HCT116 (cell line): ENCODE results near the gene PNMT. TPM values are rescaled to one million over a fixed set of nuclear protein-coding genes. Genes with fewer than 3 reads are reported as not detected.

Source experiments
- ATAC-seq: fragments of 200-7000 bp; cut with Tn5 transposase; 2 replicates; pipeline ENCODE4 v1.9.1; 2020; ENCODE audit warnings: mild to moderate bottlenecking, moderate library complexity
- BruUV-seq: library from RNA; stranded (reverse); fragments of 400-500 nt; replicated peaks from 2 replicates; lab custom pipeline; 2021; lab: Mats Ljungman, UMichigan
- CTCF ChIA-PET: fragments of 300-600 bp; sonication (Branson Sonifier 250); formaldehyde crosslinking; loops from one replicate; lab custom pipeline; 2021; ENCODE audit warnings: antibody characterized with exemption; lab: Charles Lee
- POLR2A ChIA-PET: fragments of 300-600, 350-600 bp; sonication (Branson Sonifier 250); formaldehyde crosslinking; loops from one replicate; lab custom pipeline; 2021; ENCODE audit warnings: antibody characterized with exemption; lab: Charles Lee
- RAD21 ChIA-PET, 2 experiments: fragments of 300-600 bp; sonication (Branson Sonifier 250); formaldehyde crosslinking; loops; one replicate each; lab custom pipeline; 2023; ENCODE audit warnings: low total read pairs in 2 of 2; ENCODE audit not compliant: uncharacterized antibody in 2 of 2, unreplicated experiment in 2 of 2, low non-redundant PET in 1 of 2; lab: Charles Lee
- DNase-seq: peaks from one replicate; pipeline ENCODE4 v3.0.0-alpha.2; 2010; ENCODE audit warnings: low read depth, low spot score
- H2AFZ ChIP-seq: fragments of 200-600 bp; shearing (Covaris generic), sonication (generic); 2 replicates; pipeline ENCODE4 v1.6.1; 2017; ENCODE audit warnings: low read depth, mixed run types, mixed read lengths, antibody characterized with exemption, low read length; ENCODE audit not compliant: poor library complexity, severe bottlenecking
- H3K27ac ChIP-seq: 2 replicates; pipeline ENCODE4 v1.5.1; 2012; ENCODE audit warnings: low read depth, low read length
- H3K27me3 ChIP-seq: fragments of 200-600 bp; sonication (generic); 2 replicates; pipeline ENCODE4 v1.6.1; 2016; ENCODE audit warnings: mixed run types, low read length, mixed read lengths; ENCODE audit not compliant: insufficient read depth
- H3K36me3 ChIP-seq, 2 experiments: fragments of 200-500 bp in 1 of 2; fragments of 200-600 bp in 1 of 2; sonication (Bioruptor generic) in 1 of 2; sonication (generic) in 1 of 2; 2 replicates each; pipeline versions ENCODE4 v1.5.1 to v1.6.1; 2014 to 2016; ENCODE audit warnings: low read length in 2 of 2, inconsistent platforms in 1 of 2, mixed read lengths in 1 of 2, mixed run types in 1 of 2; ENCODE audit not compliant: insufficient read depth in 2 of 2, control insufficient read depth in 1 of 2
- H3K4me1 ChIP-seq, 2 experiments: fragments of 200-600 bp in 1 of 2; sonication (generic) in 1 of 2; 2 replicates each; pipeline versions ENCODE4 v1.5.1 to v1.6.1; 2012 to 2017; ENCODE audit warnings: low read length in 2 of 2, inconsistent platforms in 1 of 2, mild to moderate bottlenecking in 1 of 2, mixed read lengths in 1 of 2, mixed run types in 1 of 2, moderate library complexity in 1 of 2; ENCODE audit not compliant: insufficient read depth in 2 of 2, control insufficient read depth in 1 of 2
- H3K4me2 ChIP-seq: fragments of 200-600 bp; sonication (generic); 2 replicates; pipeline ENCODE4 v1.6.1; 2017; ENCODE audit warnings: mixed run types, low read length, mixed read lengths
- H3K4me3 ChIP-seq, 2 experiments: fragments of 200-600 bp in 1 of 2; sonication (generic) in 1 of 2; replicated peaks in 1 of 2; 2 replicates each; pipeline ENCODE4 v1.5.1; 2011 to 2016; ENCODE audit warnings: low read length in 2 of 2, control low read depth in 1 of 2, low read depth in 1 of 2, mild to moderate bottlenecking in 1 of 2, mixed read lengths in 1 of 2, mixed run types in 1 of 2
- H3K79me2 ChIP-seq: fragments of 200-600 bp; sonication (generic); 2 replicates; pipeline ENCODE4 v1.6.1; 2017; ENCODE audit warnings: mild to moderate bottlenecking, mixed run types, low read length, moderate library complexity, mixed read lengths; ENCODE audit not compliant: insufficient read depth
- H3K9ac ChIP-seq: fragments of 200-600 bp; sonication (generic); 2 replicates; pipeline ENCODE4 v1.6.1; 2016; ENCODE audit warnings: low read length, mixed read lengths
- H3K9me2 ChIP-seq: fragments of 200-600 bp; sonication (generic), shearing (Covaris generic); 2 replicates; pipeline ENCODE4 v1.6.1; 2017; ENCODE audit warnings: mixed run types, mild to moderate bottlenecking, moderate library complexity; ENCODE audit not compliant: insufficient read depth
- H3K9me3 ChIP-seq, 2 experiments: fragments of 200-500 bp in 1 of 2; fragments of 200-600 bp in 1 of 2; sonication (Bioruptor generic) in 1 of 2; sonication (generic) in 1 of 2; 2 replicates each; pipeline ENCODE4 v1.6.1; 2014 to 2017; ENCODE audit warnings: low read length in 2 of 2, mixed read lengths in 2 of 2, inconsistent platforms in 1 of 2, low read depth in 1 of 2, mild to moderate bottlenecking in 1 of 2, mixed run types in 1 of 2, moderate library complexity in 1 of 2; ENCODE audit not compliant: control insufficient read depth in 1 of 2, insufficient read depth in 1 of 2
- H4K20me1 ChIP-seq: fragments of 200-600 bp; sonication (generic), shearing (Covaris generic); 2 replicates; pipeline ENCODE4 v1.6.1; 2017; ENCODE audit warnings: mixed run types, mild to moderate bottlenecking, moderate library complexity; ENCODE audit not compliant: insufficient read depth
- CBX3 ChIP-seq: IDR thresholded peaks from 2 replicates; pipeline ENCODE4 v1.6.1; 2012; ENCODE audit warnings: low read depth
- CEBPB ChIP-seq: IDR thresholded peaks from 2 replicates; pipeline ENCODE4 v1.6.1; 2012; ENCODE audit warnings: low read depth
- JUND ChIP-seq: IDR thresholded peaks from 2 replicates; pipeline ENCODE4 v1.6.1; 2012
- POLR2AphosphoS5 ChIP-seq: IDR thresholded peaks from 2 replicates; pipeline ENCODE4 v1.6.1; 2011; ENCODE audit warnings: mild to moderate bottlenecking, low read depth, low read length, moderate library complexity
- SP1 ChIP-seq: IDR thresholded peaks from 2 replicates; pipeline ENCODE4 v1.6.1; 2012; ENCODE audit warnings: low read depth
- TCF7L2 ChIP-seq: IDR thresholded peaks from 2 replicates; pipeline ENCODE4 v1.7.0; 2011; ENCODE audit warnings: borderline replicate concordance, inconsistent platforms; ENCODE audit not compliant: insufficient read depth, insufficient read length; ENCODE audit errors: extremely low read depth
- YY1 ChIP-seq: IDR thresholded peaks from 2 replicates; pipeline ENCODE4 v1.6.1; 2011; ENCODE audit warnings: low read length, low read depth, moderate library complexity, mild to moderate bottlenecking; ENCODE audit not compliant: insufficient replicate concordance; ENCODE audit errors: extremely low read depth
- ZBTB33 ChIP-seq: IDR thresholded peaks from 2 replicates; pipeline ENCODE4 v1.6.1; 2011; ENCODE audit warnings: mild to moderate bottlenecking, low read length, moderate library complexity; ENCODE audit not compliant: insufficient replicate concordance; ENCODE audit errors: extremely low read depth
- ZFX ChIP-seq: fragments of 450-650 bp; IDR thresholded peaks from 2 replicates; pipeline ENCODE4 v1.6.1; 2017
- intact Hi-C: fragments of 100-400 bp; cut with micrococcal nuclease; formaldehyde crosslinking; loops from 2 replicates; pipeline ENCODE4 v1.10.0; 2022
- total RNA-seq: library from RNA; stranded (reverse); gene quantifications from one replicate; pipeline ENCODE4 v1.2.1, GENCODE V29; 2021; ENCODE audit not compliant: unreplicated experiment
- TF ChIP-seq, protein P1 (sequence below): IDR thresholded peaks from 2 replicates; pipeline ENCODE4 v1.6.1; 2012; ENCODE audit warnings: low read depth

The PNMT gene
- total RNA-seq, 1 experiment from 2014 or later, result not detected

- H2AFZ ChIP-seq, result no peak overlapping the region
- BruUV-seq, result no TSS peak
- ATAC-seq, result no peak
- no peaks in the 10 kb centered on the region for H3K9me2 ChIP-seq
- peaks cover 11 to 17% of the 10 kb centered on the region in 2 experiments; a peak in 3 of 4 replicates for H3K4me1 ChIP-seq
- DNase-seq, result no peak
- no peaks in the 10 kb centered on the region for H3K36me3 ChIP-seq
- CTCF ChIA-PET, result interaction anchor here (0.8 to 3.9 kb wide), 7 partner anchors 9 to 49 kb away, joined by 3 to 51 read pairs (median 5); partner anchors contain the start of gene PGAP3
- H3K27me3 ChIP-seq, result no peaks in the 10 kb centered on the region
- TF ChIP-seq ZBTB33, result no peak
- no peak for TF ChIP-seq TCF7L2
- TF ChIP-seq, protein P1, sequence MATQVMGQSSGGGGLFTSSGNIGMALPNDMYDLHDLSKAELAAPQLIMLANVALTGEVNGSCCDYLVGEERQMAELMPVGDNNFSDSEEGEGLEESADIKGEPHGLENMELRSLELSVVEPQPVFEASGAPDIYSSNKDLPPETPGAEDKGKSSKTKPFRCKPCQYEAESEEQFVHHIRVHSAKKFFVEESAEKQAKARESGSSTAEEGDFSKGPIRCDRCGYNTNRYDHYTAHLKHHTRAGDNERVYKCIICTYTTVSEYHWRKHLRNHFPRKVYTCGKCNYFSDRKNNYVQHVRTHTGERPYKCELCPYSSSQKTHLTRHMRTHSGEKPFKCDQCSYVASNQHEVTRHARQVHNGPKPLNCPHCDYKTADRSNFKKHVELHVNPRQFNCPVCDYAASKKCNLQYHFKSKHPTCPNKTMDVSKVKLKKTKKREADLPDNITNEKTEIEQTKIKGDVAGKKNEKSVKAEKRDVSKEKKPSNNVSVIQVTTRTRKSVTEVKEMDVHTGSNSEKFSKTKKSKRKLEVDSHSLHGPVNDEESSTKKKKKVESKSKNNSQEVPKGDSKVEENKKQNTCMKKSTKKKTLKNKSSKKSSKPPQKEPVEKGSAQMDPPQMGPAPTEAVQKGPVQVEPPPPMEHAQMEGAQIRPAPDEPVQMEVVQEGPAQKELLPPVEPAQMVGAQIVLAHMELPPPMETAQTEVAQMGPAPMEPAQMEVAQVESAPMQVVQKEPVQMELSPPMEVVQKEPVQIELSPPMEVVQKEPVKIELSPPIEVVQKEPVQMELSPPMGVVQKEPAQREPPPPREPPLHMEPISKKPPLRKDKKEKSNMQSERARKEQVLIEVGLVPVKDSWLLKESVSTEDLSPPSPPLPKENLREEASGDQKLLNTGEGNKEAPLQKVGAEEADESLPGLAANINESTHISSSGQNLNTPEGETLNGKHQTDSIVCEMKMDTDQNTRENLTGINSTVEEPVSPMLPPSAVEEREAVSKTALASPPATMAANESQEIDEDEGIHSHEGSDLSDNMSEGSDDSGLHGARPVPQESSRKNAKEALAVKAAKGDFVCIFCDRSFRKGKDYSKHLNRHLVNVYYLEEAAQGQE, result no peak
- no peak for TF ChIP-seq SP1
- no peak for TF ChIP-seq ZFX
- TF ChIP-seq POLR2AphosphoS5, result no peak
- no peak for TF ChIP-seq CBX3
- no peak for TF ChIP-seq CEBPB
- TF ChIP-seq JUND, result no peak
- no peak for TF ChIP-seq YY1
- no peaks in the 10 kb centered on the region for H3K9me3 ChIP-seq
- H3K4me2 ChIP-seq, result no peak overlapping the region
- RAD21 ChIA-PET, result interaction anchor here in 1 of 2 experiments (3.6 kb wide), 1 partner anchor 48 kb away, joined by 15 read pairs; no protein-coding TSS in a partner anchor
- no peak overlapping the region for H3K4me3 ChIP-seq
- intact Hi-C loops, result loop anchor here (5.0 kb wide), 2 partner anchors 82 to 123 kb away; no protein-coding TSS in a partner anchor
- H3K27ac ChIP-seq, result no peak overlapping the region; the same call in 1 of the 2 replicates
- no peaks in the 10 kb centered on the region for H4K20me1 ChIP-seq
- H3K79me2 ChIP-seq, result no peaks in the 10 kb centered on the region
- POLR2A ChIA-PET, result interaction anchor here (0.7 kb wide), 1 partner anchor 60 kb away, joined by 3 read pairs; no protein-coding TSS in a partner anchor
- H3K9ac ChIP-seq, result no peak overlapping the region
These were observed 1.9 kb downstream of the PNMT start for GRCh38 chr17:39669897-39670735.
